ENCODE data around the gene GJC3.
"Not testable (repeated sequence)": the region's sequence is repeated elsewhere in the genome, so short reads cannot be mapped to it uniquely, and the experiment has no call there.

The GJC3 gene

GRCh38 chr7:99928994-99929729 is at the start of gene GJC3:
TSS of gene GJC3 (minus strand) at chr7:99929620. CDS start at chr7:99929620, 0 bp downstream.
- CTCF ChIA-PET = interaction anchor here (1.0 to 2.5 kb wide), 11 partner anchors 10 to 61 kb away, joined by 3 to 18 read pairs (median 6); partner anchors contain the start of gene TRIM4
- Mint-ChIP-seq H3K27ac (peak within 1 kb of the TSS; percentile 53), H3K36me3 (no peaks in the 10 kb centered on the region), H3K9me3 (no peaks in the 10 kb centered on the region), H3K27me3 (peaks cover 45% of the 10 kb centered on the region), H3K4me1 (peaks cover 30% of the 10 kb centered on the region), H3K4me3 (peak within 1 kb of the TSS; percentile 56)
- DNase-seq = peak; percentile 68

- no peaks in the 10 kb centered on the region for H3K4me1 Mint-ChIP-seq
- H3K4me3 Mint-ChIP-seq = no peak overlapping the region
- peaks cover 28% of the 10 kb centered on the region for H3K27me3 Mint-ChIP-seq
- DNase-seq = no peak
- no peaks in the 10 kb centered on the region for H3K9me3 Mint-ChIP-seq
- CTCF ChIA-PET = interaction anchor here (3.5 kb wide), 1 partner anchor 13 kb away, joined by 17 read pairs; no protein-coding TSS in a partner anchor
- no peak overlapping the region for H3K27ac Mint-ChIP-seq
- no peaks in the 10 kb centered on the region for H3K36me3 Mint-ChIP-seq
Observed at GRCh38 chr7:99976626-99977025, 47.2 kb upstream of the GJC3 start.

- no peak within 1 kb of the TSS for H3K27ac Mint-ChIP-seq
- CTCF ChIA-PET = interaction anchor here (1.0 to 3.5 kb wide), 3 partner anchors 14 to 78 kb away, joined by 3 to 17 read pairs (median 3); no protein-coding TSS in a partner anchor
- H3K27me3 Mint-ChIP-seq = peaks cover 25% of the 10 kb centered on the region
- H3K4me3 Mint-ChIP-seq = no peak within 1 kb of the TSS
- H3K9me3 Mint-ChIP-seq = no peaks in the 10 kb centered on the region
- no peak for DNase-seq
- no peaks in the 10 kb centered on the region for H3K36me3 Mint-ChIP-seq
- no peaks in the 10 kb centered on the region for H3K4me1 Mint-ChIP-seq
Observed at GRCh38 chr7:99975782-99976521, 46.5 kb upstream of the GJC3 start, which contains the start of gene AZGP1. TSS of gene AZGP1 (minus strand) at chr7:99976031. CDS start at chr7:99976020, 11 bp downstream.

GRCh38 chr7:99974681-99975080 is 45.3 kb upstream of the GJC3 start:
- Mint-ChIP-seq H3K4me1 (no peaks in the 10 kb centered on the region), H3K4me3 (no peak overlapping the region), H3K9me3 (no peaks in the 10 kb centered on the region), H3K27me3 (peaks cover 22% of the 10 kb centered on the region), H3K27ac (no peak overlapping the region), H3K36me3 (no peaks in the 10 kb centered on the region)
- CTCF ChIA-PET = interaction anchor here (3.5 kb wide), 1 partner anchor 15 kb away, joined by 17 read pairs; no protein-coding TSS in a partner anchor
- DNase-seq = no peak

- H3K4me3 Mint-ChIP-seq, H3K27ac Mint-ChIP-seq, H3K9me3 Mint-ChIP-seq, CTCF ChIA-PET, H3K36me3 Mint-ChIP-seq, DNase-seq, H3K4me1 Mint-ChIP-seq: not testable (repeated sequence)
- H3K27me3 Mint-ChIP-seq = peaks cover 20% of the 10 kb centered on the region
Observed at GRCh38 chr7:99973817-99974216, 44.4 kb upstream of the GJC3 start.

- H3K27ac Mint-ChIP-seq = no peak overlapping the region
- H3K9me3 Mint-ChIP-seq = no peaks in the 10 kb centered on the region
- DNase-seq = no peak
- H3K27me3 Mint-ChIP-seq = peaks cover 31% of the 10 kb centered on the region
- CTCF ChIA-PET = no interaction called here
- no peaks in the 10 kb centered on the region for H3K36me3 Mint-ChIP-seq
- H3K4me3 Mint-ChIP-seq = no peak overlapping the region
- no peaks in the 10 kb centered on the region for H3K4me1 Mint-ChIP-seq
Observed at GRCh38 chr7:99971242-99971641, 41.8 kb upstream of the GJC3 start.

GRCh38 chr7:99969813-99970212 is 40.4 kb upstream of the GJC3 start:
- H3K27me3 Mint-ChIP-seq = peaks cover 19% of the 10 kb centered on the region
- CTCF ChIA-PET = not testable (repeated sequence)

GRCh38 chr7:99969298-99969697 is 39.9 kb upstream of the GJC3 start:
- H3K4me3 Mint-ChIP-seq = no peak overlapping the region
- H3K36me3 Mint-ChIP-seq = no peaks in the 10 kb centered on the region
- H3K27me3 Mint-ChIP-seq = peaks cover 23% of the 10 kb centered on the region
- no peaks in the 10 kb centered on the region for H3K9me3 Mint-ChIP-seq
- no peak overlapping the region for H3K27ac Mint-ChIP-seq
- CTCF ChIA-PET = no interaction called here
- no peaks in the 10 kb centered on the region for H3K4me1 Mint-ChIP-seq
- no peak for DNase-seq

More at GRCh38 chr7:99969813-99970212, 40.4 kb upstream of the GJC3 start:
- H3K4me1 Mint-ChIP-seq, DNase-seq, H3K27ac Mint-ChIP-seq, H3K4me3 Mint-ChIP-seq, H3K36me3 Mint-ChIP-seq, H3K9me3 Mint-ChIP-seq: not testable (repeated sequence)

GRCh38 chr7:99958564-99959227 is 29.3 kb upstream of the GJC3 start:
- no peaks in the 10 kb centered on the region for H3K4me1 Mint-ChIP-seq
- no peaks in the 10 kb centered on the region for H3K36me3 Mint-ChIP-seq
- no peaks in the 10 kb centered on the region for H3K9me3 Mint-ChIP-seq
- H3K4me3 Mint-ChIP-seq = no peak overlapping the region
- no peak overlapping the region for H3K27ac Mint-ChIP-seq
- CTCF ChIA-PET = no interaction called here
- peaks cover 23% of the 10 kb centered on the region for H3K27me3 Mint-ChIP-seq
- no peak for DNase-seq

GRCh38 chr7:99955247-99955646 is 25.8 kb upstream of the GJC3 start:
- H3K9me3 Mint-ChIP-seq = peaks cover 3% of the 10 kb centered on the region
- CTCF ChIA-PET = no interaction called here
- no peaks in the 10 kb centered on the region for H3K36me3 Mint-ChIP-seq
- DNase-seq = no peak
- peaks cover 19% of the 10 kb centered on the region for H3K27me3 Mint-ChIP-seq
- H3K4me3 Mint-ChIP-seq = no peak overlapping the region
- no peaks in the 10 kb centered on the region for H3K4me1 Mint-ChIP-seq
- H3K27ac Mint-ChIP-seq = no peak overlapping the region

- peaks cover 19% of the 10 kb centered on the region for H3K27me3 Mint-ChIP-seq
- CTCF ChIA-PET, DNase-seq, H3K4me1 Mint-ChIP-seq, H3K27ac Mint-ChIP-seq, H3K9me3 Mint-ChIP-seq, H3K36me3 Mint-ChIP-seq, H3K4me3 Mint-ChIP-seq: not testable (repeated sequence)
Observed at GRCh38 chr7:99954643-99955042, 25.2 kb upstream of the GJC3 start.

- Mint-ChIP-seq H3K27me3 (peaks cover 20% of the 10 kb centered on the region), H3K36me3 (no peaks in the 10 kb centered on the region), H3K4me3 (no peak overlapping the region), H3K27ac (no peak overlapping the region), H3K9me3 (peaks cover 3% of the 10 kb centered on the region), H3K4me1 (no peaks in the 10 kb centered on the region)
- DNase-seq = no peak
- CTCF ChIA-PET = no interaction called here
Observed at GRCh38 chr7:99953649-99954048, 24.2 kb upstream of the GJC3 start.

GRCh38 chr7:99952649-99953048 is 23.2 kb upstream of the GJC3 start:
- H3K9me3 Mint-ChIP-seq, H3K36me3 Mint-ChIP-seq, H3K4me1 Mint-ChIP-seq, H3K27ac Mint-ChIP-seq, H3K4me3 Mint-ChIP-seq, DNase-seq, CTCF ChIA-PET: not testable (repeated sequence)
- peaks cover 26% of the 10 kb centered on the region for H3K27me3 Mint-ChIP-seq

- not testable (repeated sequence) for H3K36me3 Mint-ChIP-seq, H3K4me1 Mint-ChIP-seq, H3K27ac Mint-ChIP-seq, DNase-seq, H3K9me3 Mint-ChIP-seq, H3K4me3 Mint-ChIP-seq
- CTCF ChIA-PET = interaction anchor here (2.0 to 2.6 kb wide), 2 partner anchors 21 to 37 kb away, joined by 9 to 10 read pairs; partner anchors contain the start of gene GJC3
- H3K27me3 Mint-ChIP-seq = peaks cover 25% of the 10 kb centered on the region
Observed at GRCh38 chr7:99950819-99951218, 21.4 kb upstream of the GJC3 start.

Data from activated naive CD4-positive, alpha-beta T cell treated with anti-CD3 and anti-CD28 coated beads, Interleukin-2, amount 10 ng/mL, durations not matched to agents 7 days and 5 days (primary cell).